HCT116 (cell line): ENCODE results near the gene MT3. TPM values are rescaled to one million over a fixed set of nuclear protein-coding genes. Genes with fewer than 3 reads are reported as not detected.

Source experiments
- ATAC-seq: fragments of 200-7000 bp; cut with Tn5 transposase; 2 replicates; pipeline ENCODE4 v1.9.1; 2020; ENCODE audit warnings: mild to moderate bottlenecking, moderate library complexity
- BruUV-seq: library from RNA; stranded (reverse); fragments of 400-500 nt; replicated peaks from 2 replicates; lab custom pipeline; 2021; lab: Mats Ljungman, UMichigan
- CTCF ChIA-PET: fragments of 300-600 bp; sonication (Branson Sonifier 250); formaldehyde crosslinking; loops from one replicate; lab custom pipeline; 2021; ENCODE audit warnings: antibody characterized with exemption; lab: Charles Lee
- POLR2A ChIA-PET: fragments of 300-600, 350-600 bp; sonication (Branson Sonifier 250); formaldehyde crosslinking; loops from one replicate; lab custom pipeline; 2021; ENCODE audit warnings: antibody characterized with exemption; lab: Charles Lee
- RAD21 ChIA-PET, 2 experiments: fragments of 300-600 bp; sonication (Branson Sonifier 250); formaldehyde crosslinking; loops; one replicate each; lab custom pipeline; 2023; ENCODE audit warnings: low total read pairs in 2 of 2; ENCODE audit not compliant: uncharacterized antibody in 2 of 2, unreplicated experiment in 2 of 2, low non-redundant PET in 1 of 2; lab: Charles Lee
- DNase-seq: peaks from one replicate; pipeline ENCODE4 v3.0.0-alpha.2; 2010; ENCODE audit warnings: low read depth, low spot score
- H2AFZ ChIP-seq: fragments of 200-600 bp; shearing (Covaris generic), sonication (generic); 2 replicates; pipeline ENCODE4 v1.6.1; 2017; ENCODE audit warnings: low read depth, mixed run types, mixed read lengths, antibody characterized with exemption, low read length; ENCODE audit not compliant: poor library complexity, severe bottlenecking
- H3K27ac ChIP-seq: 2 replicates; pipeline ENCODE4 v1.5.1; 2012; ENCODE audit warnings: low read depth, low read length
- H3K27me3 ChIP-seq: fragments of 200-600 bp; sonication (generic); 2 replicates; pipeline ENCODE4 v1.6.1; 2016; ENCODE audit warnings: mixed run types, low read length, mixed read lengths; ENCODE audit not compliant: insufficient read depth
- H3K36me3 ChIP-seq, 2 experiments: fragments of 200-500 bp in 1 of 2; fragments of 200-600 bp in 1 of 2; sonication (Bioruptor generic) in 1 of 2; sonication (generic) in 1 of 2; 2 replicates each; pipeline versions ENCODE4 v1.5.1 to v1.6.1; 2014 to 2016; ENCODE audit warnings: low read length in 2 of 2, inconsistent platforms in 1 of 2, mixed read lengths in 1 of 2, mixed run types in 1 of 2; ENCODE audit not compliant: insufficient read depth in 2 of 2, control insufficient read depth in 1 of 2
- H3K4me1 ChIP-seq, 2 experiments: fragments of 200-600 bp in 1 of 2; sonication (generic) in 1 of 2; 2 replicates each; pipeline versions ENCODE4 v1.5.1 to v1.6.1; 2012 to 2017; ENCODE audit warnings: low read length in 2 of 2, inconsistent platforms in 1 of 2, mild to moderate bottlenecking in 1 of 2, mixed read lengths in 1 of 2, mixed run types in 1 of 2, moderate library complexity in 1 of 2; ENCODE audit not compliant: insufficient read depth in 2 of 2, control insufficient read depth in 1 of 2
- H3K4me2 ChIP-seq: fragments of 200-600 bp; sonication (generic); 2 replicates; pipeline ENCODE4 v1.6.1; 2017; ENCODE audit warnings: mixed run types, low read length, mixed read lengths
- H3K4me3 ChIP-seq, 2 experiments: fragments of 200-600 bp in 1 of 2; sonication (generic) in 1 of 2; replicated peaks in 1 of 2; 2 replicates each; pipeline ENCODE4 v1.5.1; 2011 to 2016; ENCODE audit warnings: low read length in 2 of 2, control low read depth in 1 of 2, low read depth in 1 of 2, mild to moderate bottlenecking in 1 of 2, mixed read lengths in 1 of 2, mixed run types in 1 of 2
- H3K79me2 ChIP-seq: fragments of 200-600 bp; sonication (generic); 2 replicates; pipeline ENCODE4 v1.6.1; 2017; ENCODE audit warnings: mild to moderate bottlenecking, mixed run types, low read length, moderate library complexity, mixed read lengths; ENCODE audit not compliant: insufficient read depth
- H3K9ac ChIP-seq: fragments of 200-600 bp; sonication (generic); 2 replicates; pipeline ENCODE4 v1.6.1; 2016; ENCODE audit warnings: low read length, mixed read lengths
- H3K9me2 ChIP-seq: fragments of 200-600 bp; sonication (generic), shearing (Covaris generic); 2 replicates; pipeline ENCODE4 v1.6.1; 2017; ENCODE audit warnings: mixed run types, mild to moderate bottlenecking, moderate library complexity; ENCODE audit not compliant: insufficient read depth
- H3K9me3 ChIP-seq, 2 experiments: fragments of 200-500 bp in 1 of 2; fragments of 200-600 bp in 1 of 2; sonication (Bioruptor generic) in 1 of 2; sonication (generic) in 1 of 2; 2 replicates each; pipeline ENCODE4 v1.6.1; 2014 to 2017; ENCODE audit warnings: low read length in 2 of 2, mixed read lengths in 2 of 2, inconsistent platforms in 1 of 2, low read depth in 1 of 2, mild to moderate bottlenecking in 1 of 2, mixed run types in 1 of 2, moderate library complexity in 1 of 2; ENCODE audit not compliant: control insufficient read depth in 1 of 2, insufficient read depth in 1 of 2
- H4K20me1 ChIP-seq: fragments of 200-600 bp; sonication (generic), shearing (Covaris generic); 2 replicates; pipeline ENCODE4 v1.6.1; 2017; ENCODE audit warnings: mixed run types, mild to moderate bottlenecking, moderate library complexity; ENCODE audit not compliant: insufficient read depth
- CBX3 ChIP-seq: IDR thresholded peaks from 2 replicates; pipeline ENCODE4 v1.6.1; 2012; ENCODE audit warnings: low read depth
- CEBPB ChIP-seq: IDR thresholded peaks from 2 replicates; pipeline ENCODE4 v1.6.1; 2012; ENCODE audit warnings: low read depth
- CTCF ChIP-seq, 3 experiments: fragments of 200-600 bp in 1 of 3; sonication (generic) in 1 of 3; IDR thresholded peaks in 2 of 3; conservative IDR thresholded peaks in 1 of 3; 2 replicates each; pipeline ENCODE4 v1.5.1; 2012 to 2017; ENCODE audit warnings: low read depth in 2 of 3, low read length in 2 of 3, antibody characterized with exemption in 1 of 3, borderline replicate concordance in 1 of 3, control low read depth in 1 of 3, mild to moderate bottlenecking in 1 of 3, mixed read lengths in 1 of 3, mixed run types in 1 of 3, moderate library complexity in 1 of 3; ENCODE audit not compliant: insufficient read depth in 1 of 3
- JUND ChIP-seq: IDR thresholded peaks from 2 replicates; pipeline ENCODE4 v1.6.1; 2012
- POLR2A ChIP-seq: IDR thresholded peaks from 2 replicates; pipeline ENCODE4 v1.7.0; 2011; ENCODE audit warnings: borderline replicate concordance; ENCODE audit not compliant: insufficient read depth, insufficient read length; ENCODE audit errors: extremely low read depth
- POLR2AphosphoS5 ChIP-seq: IDR thresholded peaks from 2 replicates; pipeline ENCODE4 v1.6.1; 2011; ENCODE audit warnings: mild to moderate bottlenecking, low read depth, low read length, moderate library complexity
- SIN3A ChIP-seq: IDR thresholded peaks from 2 replicates; pipeline ENCODE4 v1.6.1; 2012; ENCODE audit warnings: low read depth
- intact Hi-C: fragments of 100-400 bp; cut with micrococcal nuclease; formaldehyde crosslinking; loops from 2 replicates; pipeline ENCODE4 v1.10.0; 2022
- total RNA-seq: library from RNA; stranded (reverse); gene quantifications from one replicate; pipeline ENCODE4 v1.2.1, GENCODE V29; 2021; ENCODE audit not compliant: unreplicated experiment

MT3 gene
- total RNA-seq, 1 experiment from 2014 or later = not detected

DNA sequence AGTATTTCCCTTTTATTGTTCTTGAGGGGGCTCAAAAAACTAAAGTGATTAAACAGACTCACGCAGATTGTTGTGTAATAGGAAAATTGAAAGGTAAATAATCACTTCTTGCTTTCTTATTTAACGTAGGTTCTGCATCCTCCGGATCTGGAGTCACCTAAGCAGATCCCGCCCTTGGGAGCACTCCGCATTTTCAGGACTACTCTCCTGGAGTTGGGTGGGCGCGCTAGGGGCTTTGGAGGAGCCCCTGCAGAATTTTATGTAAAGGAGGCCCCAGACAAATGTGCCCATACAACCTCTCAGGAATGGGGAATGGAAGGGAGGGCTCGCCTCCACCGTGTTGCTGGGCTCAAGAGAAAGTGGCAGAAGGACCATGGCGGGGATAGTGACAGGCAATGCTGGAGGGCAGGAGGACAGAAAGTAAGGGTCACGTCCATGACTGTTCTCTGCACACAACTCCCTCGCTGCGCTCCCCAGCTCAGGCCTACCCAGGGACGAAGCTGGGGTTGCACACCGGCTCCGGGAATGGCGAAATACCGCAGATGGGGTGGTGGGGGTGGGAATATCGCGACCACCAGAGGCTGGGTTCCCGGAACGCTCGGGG, 27.4 kb downstream of the MT3 start:
- Histone ChIP-seq H3K9ac (no peak overlapping the region), H3K4me2 (no peak overlapping the region), H3K27ac (no peak overlapping the region), H3K4me1 (peaks cover 25 to 36% of the 10 kb centered on the region in 2 experiments), H4K20me1 (no peaks in the 10 kb centered on the region), H3K9me3 (no peaks in the 10 kb centered on the region), H3K79me2 (no peaks in the 10 kb centered on the region), H3K9me2 (no peaks in the 10 kb centered on the region), H3K36me3 (no peaks in the 10 kb centered on the region), H3K27me3 (no peaks in the 10 kb centered on the region), H2AFZ (no peak overlapping the region), H3K4me3 (no peak overlapping the region)
- ChIA-PET RAD21 (interaction anchor here in 1 of 2 experiments (0.6 kb wide), 1 partner anchor 8 kb away, joined by 5 read pairs; the partner anchor contains the start of gene MT2A), CTCF (interaction anchor here (0.6 kb wide), 1 partner anchor 13 kb away, joined by 3 read pairs; no protein-coding TSS in a partner anchor), POLR2A (interaction anchor here (16.1 kb wide), 1 partner anchor 8 kb away, joined by 344 read pairs; the partner anchor contains the start of gene MT1E)
- ATAC-seq (no peak), DNase-seq (no peak)
- TF ChIP-seq POLR2A (no peak), POLR2AphosphoS5 (no peak), CTCF (IDR thresholded peaks at IDR 0.05 in 2 of 3, conservative IDR thresholded peaks at IDR 0.05 in 1 of 3; ENCODE audit: borderline replicate concordance in 1 of 3, insufficient read depth in 1 of 3, low read depth in 2 of 3, low read length in 2 of 3) (no peak), CBX3 (no peak), CEBPB (no peak), SIN3A (no peak), JUND (no peak)
- no TSS peak for BruUV-seq
- intact Hi-C loops = no loop called here
